ENCODE measurements around the gene GPR156. TPM values are rescaled to one million over a fixed set of nuclear protein-coding genes. Genes with fewer than 3 reads are reported as not detected.

GPR156 gene
- polyA plus RNA-seq, 1 donor (not counting 4 experiments of a cell fraction or from before 2014, with no cell fraction given) = 0.17 TPM

- H3K9me3 ChIP-seq (ENCODE audit: control insufficient read depth, low read depth, low read length) = no peaks in the 10 kb centered on the region
- H3K27ac ChIP-seq (ENCODE audit: control insufficient read depth, insufficient read depth, low read length) = peak overlapping the region; percentile 75
- H3K79me2 ChIP-seq (ENCODE audit: control insufficient read depth, insufficient read depth, low read length) = no peaks in the 10 kb centered on the region
- H3K36me3 ChIP-seq (ENCODE audit: control insufficient read depth in 2 of 2, extremely low read depth in 1 of 2, insufficient read depth in 2 of 2, low read length in 2 of 2) = no peaks in the 10 kb centered on the region
- dilution Hi-C loops (cut with MboI; ENCODE audit: extremely low pct_ligation_motif_present, low sequenced_read_pairs) = no loop called here
- peaks cover 40% of the 10 kb centered on the region for H3K4me1 ChIP-seq (ENCODE audit: control insufficient read depth, extremely low read depth, insufficient read depth, low read length)
- DNase-seq (ENCODE audit: low read depth, low spot score) (no peak), FAIRE-seq (peak; percentile 90)
- H4K20me1 ChIP-seq (ENCODE audit: control insufficient read depth, extremely low read depth, insufficient read depth, low read length) = no peaks in the 10 kb centered on the region
- H2AFZ ChIP-seq (ENCODE audit: control insufficient read depth, low read length) = peak overlapping the region; percentile 89
- TF ChIP-seq CTCF (optimal IDR thresholded peaks at IDR 0.05 in 1 of 3, IDR thresholded peaks at IDR 0.05 in 1 of 3, conservative IDR thresholded peaks at IDR 0.05 in 1 of 3; ENCODE audit: extremely low read depth in 1 of 3, insufficient read depth in 2 of 3, low read length in 3 of 3) (peak in 1 of 3 experiments; percentile 22), EZH2 (IDR thresholded peaks at IDR 0.05; ENCODE audit: low read length) (no peak)
- H3K9ac ChIP-seq (ENCODE audit: control insufficient read depth, extremely low read depth, insufficient read depth, low read length) = peak overlapping the region; percentile 43
- no peaks in the 10 kb centered on the region for H3K27me3 ChIP-seq (ENCODE audit: control insufficient read depth, extremely low read depth, insufficient read depth, low read length)
- peak overlapping the region; percentile 72 for H3K4me2 ChIP-seq (ENCODE audit: control insufficient read depth, extremely low read depth, insufficient read depth, low read depth, low read length)
- H3K9me1 ChIP-seq (ENCODE audit: control insufficient read depth, extremely low read depth, insufficient read depth, low read length) = no peaks in the 10 kb centered on the region
- H3K4me3 ChIP-seq (ENCODE audit: control insufficient read depth in 2 of 3, extremely low read depth in 1 of 3, insufficient read depth in 2 of 3, low read depth in 1 of 3, low read length in 3 of 3) = peak overlapping the region in 1 of 3 experiments; percentile 16
Observed at GRCh38 chr3:120177707-120178306, 107.2 kb downstream of the GPR156 start.

- no peaks in the 10 kb centered on the region for H3K9me1 ChIP-seq (ENCODE audit: control insufficient read depth, extremely low read depth, insufficient read depth, low read length)
- H3K4me3 ChIP-seq (ENCODE audit: control insufficient read depth in 2 of 3, extremely low read depth in 1 of 3, insufficient read depth in 2 of 3, low read depth in 1 of 3, low read length in 3 of 3) = peak overlapping the region in 2 of 3 experiments; percentile 16 to 40
- DNase-seq (ENCODE audit: low read depth, low spot score) = peak; percentile 79
- H3K9ac ChIP-seq (ENCODE audit: control insufficient read depth, extremely low read depth, insufficient read depth, low read length) = peak overlapping the region; percentile 43
- H3K36me3 ChIP-seq (ENCODE audit: control insufficient read depth in 2 of 2, extremely low read depth in 1 of 2, insufficient read depth in 2 of 2, low read length in 2 of 2) = no peaks in the 10 kb centered on the region
- H3K27ac ChIP-seq (ENCODE audit: control insufficient read depth, insufficient read depth, low read length) = peak overlapping the region; percentile 75
- H3K9me3 ChIP-seq (ENCODE audit: control insufficient read depth, low read depth, low read length) = no peaks in the 10 kb centered on the region
- no peaks in the 10 kb centered on the region for H3K27me3 ChIP-seq (ENCODE audit: control insufficient read depth, extremely low read depth, insufficient read depth, low read length)
- FAIRE-seq = peak; percentile 100
- dilution Hi-C loops (cut with MboI; ENCODE audit: extremely low pct_ligation_motif_present, low sequenced_read_pairs) = no loop called here
- peak overlapping the region; percentile 72 for H3K4me2 ChIP-seq (ENCODE audit: control insufficient read depth, extremely low read depth, insufficient read depth, low read depth, low read length)
- no peaks in the 10 kb centered on the region for H3K79me2 ChIP-seq (ENCODE audit: control insufficient read depth, insufficient read depth, low read length)
- H3K4me1 ChIP-seq (ENCODE audit: control insufficient read depth, extremely low read depth, insufficient read depth, low read length) = peaks cover 35% of the 10 kb centered on the region
- no peaks in the 10 kb centered on the region for H4K20me1 ChIP-seq (ENCODE audit: control insufficient read depth, extremely low read depth, insufficient read depth, low read length)
- TF ChIP-seq CTCF (optimal IDR thresholded peaks at IDR 0.05 in 1 of 3, IDR thresholded peaks at IDR 0.05 in 1 of 3, conservative IDR thresholded peaks at IDR 0.05 in 1 of 3; ENCODE audit: extremely low read depth in 1 of 3, insufficient read depth in 2 of 3, low read length in 3 of 3) (no peak), EZH2 (IDR thresholded peaks at IDR 0.05; ENCODE audit: low read length) (no peak)
- H2AFZ ChIP-seq (ENCODE audit: control insufficient read depth, low read length) = peak overlapping the region; percentile 89
Observed at GRCh38 chr3:120177151-120177550, 107.9 kb downstream of the GPR156 start.

Data from keratinocyte (primary cell).